Right lobe of liver (tissue), 4 donors: ENCODE results near the gene C8A.

ENCODE experiments used
- POLR2A ChIP-seq: fragments of 450-650 bp; IDR thresholded peaks from one replicate; pipeline ENCODE4 v1.6.1; 2017; ENCODE audit warnings: antibody characterized with exemption, mild to moderate bottlenecking
- TF ChIP-seq, protein P1 (sequence below), 4 donors: fragments of 200-600 bp in 3 of 4; fragments of 450-650 bp in 1 of 4; IDR thresholded peaks; one replicate each; pipeline versions ENCODE4 v1.5.1 to v1.8.0; 2016 to 2022; ENCODE audit warnings: antibody characterized with exemption in 4 of 4, mild to moderate bottlenecking in 2 of 4
- donor health status: DM: no; HTN: no; CAD: no.
- donor health status: DM: no; HTN: no; CAD: no.
- donor health status: DM: no; HTN: yes; CAD: no.

DNA sequence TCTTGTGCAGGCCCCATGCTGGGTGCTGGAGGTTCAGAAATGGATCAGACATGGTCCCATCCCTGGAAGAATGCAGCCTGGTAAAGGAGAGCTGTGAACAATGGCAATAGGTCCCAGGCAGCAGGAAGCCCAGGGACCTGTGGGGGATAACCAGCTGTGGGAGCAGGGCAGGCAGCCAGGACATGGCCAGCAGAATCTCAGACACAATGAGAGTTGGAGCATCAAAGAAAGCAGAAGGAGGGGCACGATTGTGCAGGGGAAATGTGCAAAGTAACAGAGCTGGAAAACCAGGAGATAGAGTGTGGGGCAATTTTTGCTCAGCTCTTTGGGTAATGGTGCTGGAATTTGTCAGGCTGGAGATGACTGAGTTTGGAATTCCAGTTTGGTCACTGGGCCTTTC lies 66.9 kb downstream of the C8A start:
- no peak for TF ChIP-seq POLR2A
- TF ChIP-seq, protein P1, sequence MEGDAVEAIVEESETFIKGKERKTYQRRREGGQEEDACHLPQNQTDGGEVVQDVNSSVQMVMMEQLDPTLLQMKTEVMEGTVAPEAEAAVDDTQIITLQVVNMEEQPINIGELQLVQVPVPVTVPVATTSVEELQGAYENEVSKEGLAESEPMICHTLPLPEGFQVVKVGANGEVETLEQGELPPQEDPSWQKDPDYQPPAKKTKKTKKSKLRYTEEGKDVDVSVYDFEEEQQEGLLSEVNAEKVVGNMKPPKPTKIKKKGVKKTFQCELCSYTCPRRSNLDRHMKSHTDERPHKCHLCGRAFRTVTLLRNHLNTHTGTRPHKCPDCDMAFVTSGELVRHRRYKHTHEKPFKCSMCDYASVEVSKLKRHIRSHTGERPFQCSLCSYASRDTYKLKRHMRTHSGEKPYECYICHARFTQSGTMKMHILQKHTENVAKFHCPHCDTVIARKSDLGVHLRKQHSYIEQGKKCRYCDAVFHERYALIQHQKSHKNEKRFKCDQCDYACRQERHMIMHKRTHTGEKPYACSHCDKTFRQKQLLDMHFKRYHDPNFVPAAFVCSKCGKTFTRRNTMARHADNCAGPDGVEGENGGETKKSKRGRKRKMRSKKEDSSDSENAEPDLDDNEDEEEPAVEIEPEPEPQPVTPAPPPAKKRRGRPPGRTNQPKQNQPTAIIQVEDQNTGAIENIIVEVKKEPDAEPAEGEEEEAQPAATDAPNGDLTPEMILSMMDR (IDR thresholded peaks at IDR 0.05), result no peak
